ENCODE results near the gene FOXL2.

- TF ChIP-seq, protein P1, sequence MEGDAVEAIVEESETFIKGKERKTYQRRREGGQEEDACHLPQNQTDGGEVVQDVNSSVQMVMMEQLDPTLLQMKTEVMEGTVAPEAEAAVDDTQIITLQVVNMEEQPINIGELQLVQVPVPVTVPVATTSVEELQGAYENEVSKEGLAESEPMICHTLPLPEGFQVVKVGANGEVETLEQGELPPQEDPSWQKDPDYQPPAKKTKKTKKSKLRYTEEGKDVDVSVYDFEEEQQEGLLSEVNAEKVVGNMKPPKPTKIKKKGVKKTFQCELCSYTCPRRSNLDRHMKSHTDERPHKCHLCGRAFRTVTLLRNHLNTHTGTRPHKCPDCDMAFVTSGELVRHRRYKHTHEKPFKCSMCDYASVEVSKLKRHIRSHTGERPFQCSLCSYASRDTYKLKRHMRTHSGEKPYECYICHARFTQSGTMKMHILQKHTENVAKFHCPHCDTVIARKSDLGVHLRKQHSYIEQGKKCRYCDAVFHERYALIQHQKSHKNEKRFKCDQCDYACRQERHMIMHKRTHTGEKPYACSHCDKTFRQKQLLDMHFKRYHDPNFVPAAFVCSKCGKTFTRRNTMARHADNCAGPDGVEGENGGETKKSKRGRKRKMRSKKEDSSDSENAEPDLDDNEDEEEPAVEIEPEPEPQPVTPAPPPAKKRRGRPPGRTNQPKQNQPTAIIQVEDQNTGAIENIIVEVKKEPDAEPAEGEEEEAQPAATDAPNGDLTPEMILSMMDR (conservative IDR thresholded peaks at IDR 0.05; ENCODE audit: low read depth, low read length): no peak
- no peak for TF ChIP-seq EZH2 (IDR thresholded peaks at IDR 0.05; ENCODE audit: low read length, unreplicated experiment)
- TF ChIP-seq EZH2phosphoT487 (IDR thresholded peaks at IDR 0.05; ENCODE audit: borderline replicate concordance, low read length): no peak
These were observed 671 bp upstream of the FOXL2 start for GRCh38 chr3:138947495-138948121.

Measured in PC-3 (cell line).